ENCODE data around the gene LTO1.

DNA sequence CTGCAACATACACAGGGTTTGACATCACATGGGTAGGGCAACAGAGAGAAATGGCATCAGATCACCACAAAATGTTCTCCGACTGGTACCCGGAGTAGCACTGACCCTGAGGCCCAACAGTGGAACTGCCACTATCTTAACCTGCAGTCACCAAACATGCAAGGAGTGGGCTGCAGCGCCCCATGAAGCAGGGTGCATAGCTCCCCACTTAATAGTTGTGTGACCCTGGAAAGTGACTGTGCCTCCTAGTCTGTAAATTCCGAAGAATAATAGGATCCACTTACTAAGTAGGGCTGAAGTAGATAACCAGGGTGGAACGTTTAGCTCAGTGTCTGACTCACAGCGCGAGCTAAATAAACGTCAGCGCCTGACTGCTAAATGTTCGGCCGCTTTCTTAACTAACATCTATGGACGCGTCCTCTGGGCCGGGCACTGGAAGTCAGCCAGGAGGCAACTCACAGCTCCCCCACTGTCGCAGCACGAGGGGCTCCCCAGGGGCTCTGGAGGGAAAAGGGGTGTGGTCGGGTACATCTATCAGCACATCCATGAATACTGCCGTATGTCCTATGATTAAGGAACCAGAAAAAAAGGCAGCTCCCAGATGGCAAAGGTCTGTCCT, 777 bp downstream of the LTO1 start:
- TF ChIP-seq JUND (IDR thresholded peaks at IDR 0.05): no peak
- TF ChIP-seq ELF1 (IDR thresholded peaks at IDR 0.05): no peak
